Measurements from ENCODE around the gene DDX20.

Gene DDX20

GRCh38 chr1:111725192-111725591 lies 30.5 kb upstream of the DDX20 start:
- DNase-seq (ENCODE audit: low read depth): no peak
- no peak for TF ChIP-seq CTCF (IDR thresholded peaks at IDR 0.05; ENCODE audit: insufficient read depth, low read depth, low read length, missing control alignments)
- H3K4me3 ChIP-seq (ENCODE audit: low read depth, low read length): no peak overlapping the region

DNA sequence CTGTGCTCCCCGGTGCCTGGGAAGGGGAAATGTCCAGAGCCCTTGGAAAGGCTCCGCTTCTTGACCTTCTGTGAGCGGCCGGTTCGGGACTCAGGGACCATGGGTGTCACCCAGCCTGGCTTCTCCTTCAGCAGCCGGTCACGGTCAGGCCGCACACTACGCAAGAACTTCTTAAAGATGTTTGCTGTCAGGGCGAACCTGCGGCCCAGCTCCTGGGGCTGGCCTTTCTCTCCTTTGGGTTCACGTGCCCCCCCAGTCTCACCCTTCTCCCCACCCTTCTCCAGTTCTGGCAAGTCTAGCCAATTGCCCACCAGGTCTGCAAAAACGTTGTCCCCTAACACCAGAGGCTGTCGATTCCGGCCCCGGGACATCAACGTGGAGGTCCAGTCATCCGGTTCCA lies 28.6 kb upstream of the DDX20 start:
- no peak overlapping the region for H3K4me3 ChIP-seq (ENCODE audit: low read depth, low read length)
- no peak for TF ChIP-seq CTCF (IDR thresholded peaks at IDR 0.05; ENCODE audit: insufficient read depth, low read depth, low read length, missing control alignments)
- no peak for DNase-seq (ENCODE audit: low read depth)

DNA sequence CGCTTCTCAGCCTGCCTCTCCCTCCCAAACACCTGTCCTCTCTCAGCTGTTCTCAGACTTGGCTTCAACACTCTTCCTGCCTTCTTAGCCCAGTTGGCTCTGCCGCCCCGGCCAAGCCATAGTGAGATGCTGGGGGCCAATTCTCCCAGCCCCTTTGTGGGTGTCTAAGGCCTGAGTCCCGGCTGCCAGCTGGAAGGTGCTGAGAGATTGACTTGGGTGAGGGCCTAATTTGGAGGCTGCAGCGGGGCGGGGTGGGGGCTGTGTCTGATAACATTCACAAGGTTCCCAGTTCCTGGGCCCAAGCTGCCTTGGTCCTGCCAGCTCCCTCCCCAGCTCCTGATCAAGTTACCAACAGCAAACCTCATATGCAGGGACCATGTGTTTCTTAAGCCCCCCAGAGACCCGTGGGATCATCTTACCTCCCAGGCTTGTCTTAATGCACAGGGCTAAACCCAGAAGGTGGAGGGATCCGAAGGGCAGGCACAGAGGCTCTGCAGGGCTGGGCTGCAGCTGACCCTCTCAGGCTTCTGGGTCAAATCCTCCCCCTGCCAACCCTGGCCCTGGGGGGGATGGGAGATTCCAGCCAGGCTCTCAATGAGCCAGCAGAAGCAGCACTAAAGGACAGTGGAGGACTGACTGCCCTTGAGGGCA lies 26.3 kb upstream of the DDX20 start:
- no peak for TF ChIP-seq CTCF (IDR thresholded peaks at IDR 0.05; ENCODE audit: insufficient read depth, low read depth, low read length, missing control alignments)
- no peak for DNase-seq (ENCODE audit: low read depth)
- H3K4me3 ChIP-seq (ENCODE audit: low read depth, low read length): no peak overlapping the region

DNA sequence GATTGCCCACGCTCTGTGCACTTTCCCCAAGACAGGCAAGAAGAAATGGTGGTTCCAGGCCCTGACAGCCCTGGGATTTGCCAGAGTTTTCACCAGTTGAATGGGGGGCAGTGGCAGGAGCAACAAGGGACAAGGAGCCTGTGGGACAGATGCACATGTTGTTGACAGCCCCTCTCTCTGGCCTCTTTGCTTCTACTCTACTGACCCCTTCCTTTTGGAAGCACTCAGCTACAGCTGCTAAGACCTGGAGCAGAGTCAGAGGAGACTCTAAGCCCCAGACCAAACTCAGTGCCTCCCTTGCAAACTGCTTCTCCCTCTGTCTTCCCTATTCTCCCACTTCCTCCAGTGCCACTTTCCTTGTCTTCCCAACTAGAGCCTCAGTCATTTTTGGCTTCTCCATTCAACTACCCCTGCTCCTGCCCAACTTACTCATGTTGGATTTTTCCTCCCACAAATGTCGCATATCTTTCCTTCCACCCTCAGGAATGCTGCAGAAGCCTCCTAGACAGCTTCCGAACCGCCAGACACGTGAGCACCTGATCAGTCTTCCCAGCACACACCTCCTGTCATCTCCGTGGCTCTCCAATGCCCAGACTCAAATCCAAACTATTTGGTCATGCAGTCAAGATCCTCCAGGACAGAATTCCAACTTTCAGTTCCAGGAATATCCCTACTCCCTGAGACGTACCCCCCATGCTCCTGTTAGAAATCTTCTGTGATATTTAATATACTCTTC lies 25.6 kb upstream of the DDX20 start:
- no peak for DNase-seq (ENCODE audit: low read depth)
- no peak for TF ChIP-seq CTCF (IDR thresholded peaks at IDR 0.05; ENCODE audit: insufficient read depth, low read depth, low read length, missing control alignments)
- H3K4me3 ChIP-seq (ENCODE audit: low read depth, low read length): no peak overlapping the region

GRCh38 chr1:111730706-111731105 lies 25.0 kb upstream of the DDX20 start:
- no peak overlapping the region for H3K4me3 ChIP-seq (ENCODE audit: low read depth, low read length)
- TF ChIP-seq CTCF (IDR thresholded peaks at IDR 0.05; ENCODE audit: insufficient read depth, low read depth, low read length, missing control alignments): no peak
- no peak for DNase-seq (ENCODE audit: low read depth)

DNA sequence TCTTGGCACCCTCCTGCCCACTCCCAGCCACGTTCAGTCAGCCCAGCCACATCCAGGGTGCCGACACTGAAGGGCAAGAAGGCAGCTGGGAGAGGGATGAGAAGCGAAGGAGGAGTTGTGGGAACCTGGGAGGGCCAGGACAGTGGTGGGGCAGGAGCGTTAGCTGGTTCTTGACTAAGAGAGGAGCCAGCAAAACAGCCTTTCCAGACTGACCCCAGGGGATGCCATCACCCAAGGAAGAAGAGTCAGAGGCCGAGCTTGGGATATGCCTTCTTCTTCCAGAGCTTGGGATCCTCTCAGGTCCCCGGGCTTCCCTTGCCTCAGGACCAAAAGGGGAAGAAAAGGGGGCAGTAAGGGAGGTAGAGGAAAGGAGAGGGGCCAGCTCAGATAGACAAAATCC lies 23.7 kb upstream of the DDX20 start:
- no peak for TF ChIP-seq CTCF (IDR thresholded peaks at IDR 0.05; ENCODE audit: insufficient read depth, low read depth, low read length, missing control alignments)
- no peak for DNase-seq (ENCODE audit: low read depth)
- H3K4me3 ChIP-seq (ENCODE audit: low read depth, low read length): no peak overlapping the region

Measured in GM12865 (cell line).